NCI-H446 treated with DMSO at 0.1 percent for 48 hours (cell line): ENCODE measurements around the gene KHDC3L.
A peak's percentile ranks its signal among the peaks of the same experiment; 100 is the strongest.
"Not testable (repeated sequence)": the region's sequence is repeated elsewhere in the genome, so short reads cannot be mapped to it uniquely, and the experiment has no call there.

ENCODE experiments used
- DNase-seq: peaks from one replicate; lab custom pipeline; 2025; lab: John Stamatoyannopoulos, UW

KHDC3L gene

GRCh38 chr6:73369563-73369962 is 7.1 kb downstream of the KHDC3L start, which contains the start of gene OOEP:
Gene OOEP (minus strand): TSS chr6:73369897. CDS start chr6:73369792, 105 bp downstream.
- DNase-seq: no peak

- DNase-seq: no peak
Measured at GRCh38 chr6:73371984-73372383, 9.5 kb downstream of the KHDC3L start.

GRCh38 chr6:73372516-73372915 is 10.1 kb downstream of the KHDC3L start:
- peak; percentile 83 for DNase-seq

- no peak for DNase-seq
Measured at GRCh38 chr6:73375216-73375615, 12.8 kb downstream of the KHDC3L start.

- DNase-seq: no peak
Measured at GRCh38 chr6:73377225-73377624, 14.8 kb downstream of the KHDC3L start.

- DNase-seq: not testable (repeated sequence)
Measured at GRCh38 chr6:73381531-73381930, 19.1 kb downstream of the KHDC3L start.

GRCh38 chr6:73382462-73383113 is 20.1 kb downstream of the KHDC3L start:
- DNase-seq: no peak

GRCh38 chr6:73388433-73388799 is 26.0 kb downstream of the KHDC3L start:
- no peak for DNase-seq

- no peak for DNase-seq
Measured at GRCh38 chr6:73388800-73389512, 26.5 kb downstream of the KHDC3L start.

- DNase-seq: no peak
Measured at GRCh38 chr6:73389854-73390253, 27.4 kb downstream of the KHDC3L start.

GRCh38 chr6:73391675-73392074 is 29.2 kb downstream of the KHDC3L start:
- DNase-seq: no peak

GRCh38 chr6:73392188-73392587 is 29.7 kb downstream of the KHDC3L start:
- not testable (repeated sequence) for DNase-seq

- DNase-seq: no peak
Measured at GRCh38 chr6:73393278-73393677, 30.8 kb downstream of the KHDC3L start.

- no peak for DNase-seq
Measured at GRCh38 chr6:73394577-73395354, 32.3 kb downstream of the KHDC3L start, which contains the start of gene DDX43. Gene DDX43 (plus strand): TSS chr6:73394828. CDS start chr6:73394906, 78 bp downstream.

- DNase-seq: no peak
Measured at GRCh38 chr6:73395875-73396274, 33.4 kb downstream of the KHDC3L start.

GRCh38 chr6:73400656-73401055 is 38.2 kb downstream of the KHDC3L start:
- DNase-seq: no peak

- DNase-seq: no peak
Measured at GRCh38 chr6:73409395-73409794, 46.9 kb downstream of the KHDC3L start.

GRCh38 chr6:73413102-73413501 is 50.6 kb downstream of the KHDC3L start:
- no peak for DNase-seq
